Measurements from ENCODE around the gene ADARB1.

GRCh38 chr21:45122432-45123132 is 48.2 kb downstream of the ADARB1 start:
- TF ChIP-seq POLR2A (IDR thresholded peaks at IDR 0.05) (no peak), CTCF (IDR thresholded peaks at IDR 0.05) (no peak)

Measured in ovary (tissue), 3 donors.